GM12874 (cell line): Measurements from ENCODE around the gene STAB1.

ENCODE experiments used
- CTCF ChIP-seq: IDR thresholded peaks from 2 replicates; pipeline ENCODE4 v1.5.1; 2011; ENCODE audit warnings: low read depth, mild to moderate bottlenecking, control low read depth, low read length, moderate library complexity; ENCODE audit not compliant: insufficient read depth

STAB1 gene

DNA sequence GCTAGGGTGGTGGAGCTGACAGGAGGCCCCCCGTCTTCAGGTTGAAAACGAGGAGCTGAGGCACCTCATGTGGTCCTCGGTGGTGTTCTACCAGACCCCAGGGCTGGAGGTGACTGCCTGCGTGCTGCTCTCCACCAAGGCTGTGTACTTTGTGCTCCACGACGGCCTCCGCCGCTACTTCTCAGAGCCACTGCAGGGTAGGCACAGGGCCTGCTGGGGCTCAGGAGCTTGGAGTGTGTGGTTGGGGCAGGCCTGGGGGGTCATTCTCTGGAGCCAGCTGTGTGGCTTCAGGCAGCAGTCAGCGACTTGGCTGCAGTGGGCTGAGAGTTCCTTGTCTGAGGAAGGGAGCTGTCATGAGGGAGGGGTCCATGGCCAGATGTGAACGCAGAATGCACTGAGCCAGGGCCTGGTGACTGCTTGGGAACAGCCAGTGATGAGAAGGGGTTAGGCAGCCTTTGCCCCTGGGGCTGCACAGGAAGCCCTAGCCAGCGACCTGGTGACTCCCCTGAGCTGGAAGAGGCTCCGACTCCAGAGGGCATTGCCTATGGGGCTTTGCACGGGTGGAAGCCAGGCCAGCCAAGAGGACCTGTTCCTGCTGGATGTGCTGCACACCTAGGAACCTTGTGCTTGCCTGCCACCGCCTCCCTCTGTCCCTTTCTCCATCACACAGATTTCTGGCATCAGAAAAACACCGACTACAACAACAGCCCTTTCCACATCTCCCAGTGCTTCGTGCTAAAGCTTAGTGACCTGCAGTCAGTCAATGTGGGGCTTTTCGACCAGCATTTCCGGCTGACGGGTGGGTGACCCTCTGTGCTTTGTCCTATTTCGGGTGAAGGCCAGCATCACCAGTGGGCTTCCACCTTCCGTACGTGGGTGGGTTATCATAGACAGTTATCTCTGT lies 4.9 kb upstream of the STAB1 start:
- no peak for TF ChIP-seq CTCF

DNA sequence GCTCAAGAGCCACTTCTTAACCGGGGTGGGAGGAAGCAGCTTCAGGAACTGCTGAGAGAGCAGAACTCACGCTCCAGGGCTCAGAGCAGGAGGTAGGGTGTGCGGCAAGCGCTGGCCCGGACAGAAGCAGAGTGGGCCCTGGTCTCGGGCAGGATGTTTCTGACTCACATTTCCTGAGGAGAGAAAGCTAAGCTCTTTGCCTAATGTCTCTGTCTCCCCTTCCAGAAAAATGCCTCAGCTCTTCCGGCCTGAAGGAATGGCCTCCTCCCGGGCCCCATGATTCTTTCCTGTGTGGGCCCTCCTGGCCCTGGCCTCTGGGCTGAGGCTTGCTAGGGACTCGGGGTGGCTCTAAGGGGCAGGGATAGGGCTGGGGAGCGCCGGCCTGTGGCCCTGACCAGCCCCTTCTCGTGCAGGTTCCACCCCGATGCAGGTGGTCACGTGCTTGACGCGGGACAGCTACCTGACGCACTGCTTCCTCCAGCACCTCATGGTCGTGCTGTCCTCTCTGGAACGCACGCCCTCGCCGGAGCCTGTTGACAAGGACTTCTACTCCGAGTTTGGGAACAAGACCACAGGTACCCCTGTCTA lies 4.1 kb upstream of the STAB1 start:
- no peak for TF ChIP-seq CTCF

DNA sequence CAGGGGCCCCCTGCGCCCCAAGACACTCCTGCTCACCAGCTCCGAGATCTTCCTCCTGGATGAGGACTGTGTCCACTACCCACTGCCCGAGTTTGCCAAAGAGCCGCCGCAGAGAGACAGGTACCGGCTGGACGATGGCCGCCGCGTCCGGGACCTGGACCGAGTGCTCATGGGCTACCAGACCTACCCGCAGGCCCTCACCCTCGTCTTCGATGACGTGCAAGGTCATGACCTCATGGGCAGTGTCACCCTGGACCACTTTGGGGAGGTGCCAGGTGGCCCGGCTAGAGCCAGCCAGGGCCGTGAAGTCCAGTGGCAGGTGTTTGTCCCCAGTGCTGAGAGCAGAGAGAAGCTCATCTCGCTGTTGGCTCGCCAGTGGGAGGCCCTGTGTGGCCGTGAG lies 3.1 kb upstream of the STAB1 start:
- TF ChIP-seq CTCF = no peak

- TF ChIP-seq CTCF = no peak
Observed at GRCh38 chr3:52493232-52494017, 1.7 kb upstream of the STAB1 start.

DNA sequence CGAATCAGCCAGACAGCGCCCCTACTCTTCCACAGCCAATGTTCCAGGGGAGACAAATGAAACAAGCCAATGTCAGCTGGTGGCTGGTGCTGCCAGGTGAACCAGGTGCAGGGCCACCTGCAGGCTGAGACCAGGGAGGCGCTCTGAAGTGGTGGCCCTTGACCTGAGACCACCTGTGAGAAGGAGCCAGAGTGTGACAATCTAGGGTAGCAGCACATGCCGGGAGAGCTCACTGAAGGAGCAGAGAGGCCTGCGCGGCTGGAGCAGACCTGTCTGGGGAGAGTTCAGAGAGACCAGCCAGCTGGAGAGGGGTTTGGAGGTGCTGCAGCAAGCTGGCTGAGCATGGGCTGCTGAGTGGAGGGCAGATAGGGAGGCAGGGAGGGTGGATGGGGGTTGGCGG lies 693 bp upstream of the STAB1 start:
- TF ChIP-seq CTCF = no peak

DNA sequence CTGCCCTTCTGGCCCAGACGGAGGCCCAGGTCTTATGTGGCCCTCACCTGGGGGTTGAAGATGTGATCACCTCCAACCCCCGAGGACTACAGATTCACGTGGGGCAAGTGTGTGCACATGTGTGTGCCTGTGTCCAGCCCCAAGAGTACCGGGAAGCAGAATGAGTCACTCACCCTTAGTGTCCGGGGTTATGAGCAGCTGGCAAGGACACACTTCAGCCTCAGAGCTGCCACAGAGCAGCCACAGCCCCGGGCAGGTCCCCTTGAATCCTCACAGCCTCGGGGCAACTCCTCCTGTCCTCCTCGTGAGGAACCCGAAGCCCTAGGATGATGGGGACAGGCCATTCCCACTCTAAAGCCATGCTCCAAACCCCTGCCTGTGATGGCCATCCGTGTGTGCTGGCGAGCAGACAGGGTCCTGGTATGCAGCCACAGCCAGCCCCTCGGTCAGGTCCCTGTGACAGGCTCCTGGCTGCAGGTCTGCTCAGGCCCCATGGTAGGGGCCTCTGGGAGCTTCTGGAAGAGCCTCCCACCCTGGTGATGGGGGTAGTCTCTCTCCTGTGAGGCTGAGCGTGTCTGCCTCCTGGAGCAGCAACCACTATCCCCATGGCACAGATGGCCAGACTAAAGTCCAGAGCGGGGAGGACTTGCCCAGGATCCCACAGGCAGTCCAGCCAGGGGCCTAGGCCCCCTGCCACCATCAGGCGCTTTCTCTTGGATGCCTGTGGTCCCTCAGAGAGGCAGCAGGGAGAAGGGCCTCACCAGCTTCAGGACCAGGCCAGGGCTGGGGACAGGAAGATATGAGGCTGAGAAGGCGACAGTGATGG lies 852 bp downstream of the STAB1 start:
- no peak for TF ChIP-seq CTCF
